H1 (cell line): ENCODE measurements around the gene ABCC11. TPM values are rescaled to one million over a fixed set of nuclear protein-coding genes. Genes with fewer than 3 reads are reported as not detected.

ENCODE experiments used
- ASH2L ChIP-seq: fragments of 200-600, 300-600 bp; sonication (generic); IDR thresholded peaks from one replicate; pipeline ENCODE4 v1.7.1; 2017; ENCODE audit warnings: low read length
- CBX8 ChIP-seq: fragments of 300-800, 300-1000 bp; sonication (generic); IDR thresholded peaks from 2 replicates; pipeline ENCODE4 v1.7.1; 2016; ENCODE audit warnings: low read depth, low read length, borderline replicate concordance
- KDM4A ChIP-seq: IDR thresholded peaks from one replicate; pipeline ENCODE4 v1.7.1; 2012; ENCODE audit warnings: low read depth, mild to moderate bottlenecking, moderate library complexity, low read length, inconsistent platforms; ENCODE audit not compliant: severe bottlenecking
- TAF7 ChIP-seq: optimal IDR thresholded peaks from 2 replicates; pipeline ENCODE3; 2011; ENCODE audit warnings: low read depth, mild to moderate bottlenecking, inconsistent platforms, low read length, moderate library complexity, borderline replicate concordance
- polyA plus RNA-seq, 7 experiments: library from polyadenylated mRNA; depleted of rRNA in 3 of 7; stranded (reverse) in 5 of 7; unstranded in 2 of 7; fragments of >200 nt in 5 of 7; fragments of 200-250 nt in 2 of 7; gene quantifications; 1 replicate in 5 of 7; 2 replicates in 1 of 7; 4 replicates in 1 of 7; pipeline versions ENCODE4 v1.2.1 to v1.2.3, GENCODE V29; 2011 to 2013; ENCODE audit warnings: missing spikeins in 2 of 7, mixed read lengths in 2 of 7
- total RNA-seq: library from RNA; stranded (reverse); fragmentation: NEBNext Ultra II Directional; extraction: Animal tissue kit (Norgen Biotek cat#: 25700); gene quantifications from 2 replicates; pipeline ENCODE4 v1.2.1, GENCODE V29; 2021

Gene ABCC11
- total and polyA plus RNA-seq, 2 of the 8 experiments (the other 6 are each of a cell fraction or from before 2014, with no cell fraction given), result 0.06 TPM; not detected in 1

- TF ChIP-seq ASH2L (no peak), CBX8 (no peak), TAF7 (no peak), KDM4A (no peak)
These were observed 26.4 kb downstream of the ABCC11 start (continued) for GRCh38 chr16:48220891-48221290.
